Umbilical cord (tissue), 2 donors: ENCODE results near the gene MAGED2. TPM values are rescaled to one million over a fixed set of nuclear protein-coding genes. Genes with fewer than 3 reads are reported as not detected.
A peak's percentile ranks its signal among the peaks of the same experiment; 100 is the strongest.
"Not testable (repeated sequence)": the region's sequence is repeated elsewhere in the genome, so short reads cannot be mapped to it uniquely, and the experiment has no call there.

Experiments
- DNase-seq: peaks from one replicate; pipeline ENCODE4 v3.0.0-alpha.2; 2015; ENCODE audit warnings: low spot score
- total RNA-seq: library from RNA; depleted of rRNA; stranded (reverse); fragments of >200 nt; gene quantifications from one replicate; pipeline ENCODE4 v1.2.3, GENCODE V29; 2014; ENCODE audit warnings: low replicate concordance; ENCODE audit not compliant: insufficient read depth

Gene MAGED2
- total RNA-seq, 1 donor from 2014 or later, result 443 TPM

DNA sequence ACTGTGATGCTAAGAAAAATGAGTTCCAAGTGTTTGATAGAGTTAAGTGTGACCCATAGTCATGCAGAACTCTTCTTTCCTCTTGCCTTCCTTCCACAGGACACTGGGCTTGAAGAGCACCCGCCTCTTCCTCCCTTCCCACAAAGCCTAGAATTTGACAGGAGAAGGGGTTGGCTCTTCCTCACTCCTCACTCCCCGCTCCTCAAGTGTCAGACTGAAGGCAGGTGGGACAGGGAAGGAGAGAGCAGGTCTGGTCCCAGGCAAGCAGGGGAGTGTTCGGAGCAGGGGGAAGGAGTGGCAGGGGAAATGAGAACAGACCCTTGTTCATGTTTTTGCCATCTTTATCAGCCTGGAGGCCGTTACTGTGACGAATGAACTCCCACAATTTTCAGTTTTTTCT, 10.7 kb downstream of the MAGED2 start:
- no peak for DNase-seq

DNA sequence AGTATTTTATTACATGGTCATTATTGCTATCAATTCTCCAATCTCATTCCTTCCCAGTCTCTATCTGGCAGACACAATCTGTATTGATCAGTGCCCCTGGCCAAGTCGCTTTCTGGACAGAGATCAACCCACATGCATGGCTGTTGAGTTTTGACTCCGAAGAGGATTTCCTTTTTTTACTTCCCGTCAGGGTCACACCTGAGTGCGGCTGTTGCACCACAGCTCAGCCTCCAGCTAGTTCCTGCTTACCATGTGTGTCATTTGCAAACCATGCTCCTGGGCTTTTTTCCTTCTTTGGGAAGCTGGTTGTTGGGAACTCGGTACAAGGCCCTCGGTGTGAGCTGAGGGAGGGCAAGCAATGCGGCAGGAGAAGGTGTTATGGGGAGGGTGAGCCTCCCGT, 11.7 kb downstream of the MAGED2 start:
- no peak for DNase-seq

DNA sequence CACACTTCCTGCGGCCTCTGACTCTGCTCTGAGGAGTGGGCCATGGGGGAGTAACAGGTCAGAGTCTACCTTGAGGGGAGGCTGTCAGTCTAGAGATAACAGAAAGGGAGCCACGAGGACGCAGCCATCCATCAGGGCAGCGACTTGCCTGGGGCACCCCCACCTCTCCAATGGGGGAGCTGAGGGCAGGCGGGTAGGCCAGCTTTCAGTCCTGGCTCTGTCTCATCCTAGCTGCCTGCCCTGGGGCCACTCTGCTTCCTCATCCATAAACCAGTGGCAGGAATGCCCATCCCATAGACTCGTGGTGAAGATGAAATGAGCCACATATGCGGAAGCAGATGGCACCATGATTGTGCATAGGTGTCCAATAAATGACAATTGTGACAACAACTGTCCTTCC, 13.2 kb downstream of the MAGED2 start:
- DNase-seq, result no peak

DNA sequence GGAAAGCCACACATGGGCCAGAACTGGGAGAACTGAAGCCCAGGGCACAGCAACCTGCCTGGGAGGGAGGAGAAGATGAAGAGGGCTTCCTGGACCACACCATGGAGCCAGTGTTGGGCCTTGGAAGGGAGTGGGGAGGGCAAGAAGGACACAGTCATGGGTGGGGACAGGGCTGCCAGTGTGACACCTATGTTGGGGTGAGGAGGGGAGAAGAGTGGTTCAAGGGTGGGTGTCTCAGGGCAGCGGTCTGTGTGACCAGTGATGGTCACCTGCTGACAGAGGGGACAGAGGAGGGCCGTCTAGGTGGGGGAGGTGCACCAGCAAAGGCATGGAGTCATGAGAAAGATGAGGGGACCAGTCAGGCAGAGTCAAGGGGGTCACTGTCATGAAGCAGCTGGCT, 13.8 kb downstream of the MAGED2 start:
- no peak for DNase-seq

DNA sequence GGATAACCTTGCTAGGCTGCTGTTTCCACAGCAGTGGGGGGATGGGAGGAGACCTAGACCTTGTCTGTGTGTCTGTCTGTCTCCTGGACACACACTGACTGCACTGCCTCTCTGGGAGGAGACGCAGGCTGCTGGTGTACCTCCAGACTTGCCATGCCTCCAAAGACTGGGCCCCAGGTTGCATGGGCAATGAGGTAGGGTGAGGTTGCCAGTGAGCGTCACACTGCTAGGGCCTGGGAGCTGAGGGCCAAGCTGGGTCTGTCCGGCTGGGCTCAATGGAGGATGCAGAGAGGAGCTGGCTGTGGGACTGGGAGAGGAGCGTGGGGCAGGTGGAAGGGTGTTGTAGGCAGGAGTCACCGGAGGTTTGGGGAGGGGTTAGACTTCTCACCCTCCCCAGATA, 16.6 kb downstream of the MAGED2 start:
- DNase-seq, result no peak

DNA sequence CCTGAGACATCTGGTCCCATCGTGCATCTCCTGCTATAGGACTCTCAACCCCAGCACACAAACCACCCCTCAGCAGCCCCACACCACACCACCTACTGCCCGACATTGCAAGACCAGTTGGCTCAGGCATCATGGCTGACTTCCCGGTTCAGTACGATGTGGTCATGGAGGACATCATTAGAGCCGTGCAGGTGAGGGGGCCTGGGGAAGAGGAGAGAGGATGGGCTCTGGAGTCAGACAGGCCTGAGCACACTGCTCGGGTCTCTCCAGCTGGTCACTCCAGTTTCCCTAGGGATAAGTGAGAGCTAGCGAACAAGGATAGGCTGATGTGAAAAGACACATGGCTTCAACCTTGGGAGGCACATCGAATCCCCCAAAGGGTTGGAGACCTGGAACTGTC, 17.2 kb downstream of the MAGED2 start:
- DNase-seq, result no peak

DNA sequence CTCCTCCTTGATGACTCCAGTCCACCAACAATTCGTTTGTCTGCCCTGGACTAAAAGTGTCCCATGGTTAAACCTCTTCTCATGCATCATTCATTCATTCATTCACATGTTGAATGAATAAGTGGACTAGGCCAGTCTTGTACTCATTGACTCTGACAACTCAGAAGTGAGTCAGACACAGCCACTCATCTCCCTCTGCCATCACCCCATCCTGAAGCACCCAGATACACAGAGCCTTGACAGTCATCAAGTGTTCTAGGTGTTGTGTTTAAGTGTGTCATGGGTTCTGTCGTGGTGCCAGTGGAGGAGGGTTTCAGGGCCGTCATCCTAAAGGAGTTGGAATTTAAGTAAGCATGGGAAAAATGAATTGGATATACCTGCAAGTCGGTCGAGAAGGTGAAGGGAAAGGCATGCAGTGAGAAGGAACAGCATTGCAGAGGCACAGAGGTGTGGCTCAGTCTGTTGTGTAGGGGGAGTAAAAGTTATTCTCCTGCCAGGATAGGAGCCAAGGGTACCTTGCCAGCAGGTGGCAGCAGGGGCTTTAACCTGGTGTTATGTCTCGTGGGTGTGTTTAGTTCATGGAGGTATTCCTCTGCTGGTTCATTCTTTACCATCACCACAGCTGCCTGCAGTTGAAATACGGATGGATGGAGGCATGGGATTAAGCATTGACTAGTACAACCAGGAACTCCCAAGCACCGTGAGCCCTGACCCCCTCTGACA, 18.3 kb downstream of the MAGED2 start:
- DNase-seq, result no peak

DNA sequence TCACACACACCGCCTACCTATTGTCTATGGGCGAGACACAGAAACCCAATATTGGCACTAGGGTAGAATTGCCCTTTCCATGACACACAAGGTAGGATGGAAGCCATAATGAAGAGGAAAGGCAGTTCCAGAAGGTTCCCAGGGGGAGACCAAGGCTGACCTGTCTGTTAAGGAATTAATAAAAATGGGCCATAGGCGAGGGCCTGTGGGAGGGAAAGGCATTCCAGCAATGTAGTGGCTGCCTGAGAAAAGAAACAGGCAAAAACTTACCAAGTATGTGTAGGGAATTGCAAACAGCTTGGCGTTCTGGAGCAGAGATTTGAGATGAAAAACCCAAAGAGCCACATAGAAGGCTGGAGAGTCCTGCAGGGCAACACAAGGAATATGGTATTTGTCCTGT, 19.1 kb downstream of the MAGED2 start:
- no peak for DNase-seq

DNA sequence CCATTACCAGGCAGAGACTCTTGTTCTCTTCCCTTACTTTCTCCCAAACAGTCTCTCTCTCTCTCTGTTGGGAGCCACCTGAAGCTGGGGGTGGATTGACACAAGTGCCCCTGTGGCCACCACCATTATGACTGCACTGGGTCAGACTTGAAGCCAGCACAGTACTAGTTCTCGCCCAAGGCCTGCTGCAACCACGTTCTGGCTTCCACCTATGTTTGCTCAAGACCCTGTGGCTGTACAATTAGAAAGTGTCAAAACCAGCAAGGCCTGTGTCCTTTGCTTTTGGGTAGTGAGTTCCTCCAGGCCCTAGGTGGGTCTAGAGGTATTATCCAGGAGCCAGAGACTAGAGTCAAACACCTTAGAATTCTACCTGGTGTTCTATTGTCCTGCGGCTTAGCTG, 31.0 kb downstream of the MAGED2 start:
- DNase-seq, result no peak

DNA sequence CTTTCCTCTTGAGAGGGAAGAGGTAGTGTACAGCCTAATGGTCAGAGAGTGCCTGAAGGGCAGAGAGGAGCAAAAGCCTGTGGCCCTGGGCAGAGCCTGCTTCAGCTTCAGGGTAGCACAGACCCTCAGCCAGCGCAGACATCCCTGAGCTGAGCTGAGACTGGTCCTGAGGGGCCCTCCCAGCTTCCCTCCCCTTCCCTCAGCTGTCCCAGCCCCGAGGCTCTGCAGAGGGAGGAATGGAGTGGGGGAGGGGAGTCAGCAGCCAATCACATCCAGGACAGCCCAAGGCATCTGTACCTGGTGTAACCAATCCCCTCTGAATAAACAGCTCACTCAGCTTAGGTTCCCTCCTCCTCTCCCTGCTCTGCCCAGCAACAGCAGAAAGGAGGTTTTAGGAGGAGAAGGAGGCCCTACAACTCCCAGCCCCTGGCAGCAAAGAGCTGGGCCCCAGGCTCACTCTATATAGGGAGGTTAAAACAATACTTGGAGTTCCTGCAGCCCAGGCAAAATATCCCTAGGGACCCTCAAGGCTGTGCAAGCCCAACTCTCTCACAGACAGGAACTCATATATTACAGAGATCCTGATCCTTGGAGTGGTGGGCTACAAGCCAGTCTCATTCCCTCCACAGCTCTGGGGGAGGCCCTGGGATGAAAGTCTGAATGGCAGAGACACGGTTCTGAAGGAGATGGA, 33.8 kb downstream of the MAGED2 start:
- peak; percentile 68 for DNase-seq

DNA sequence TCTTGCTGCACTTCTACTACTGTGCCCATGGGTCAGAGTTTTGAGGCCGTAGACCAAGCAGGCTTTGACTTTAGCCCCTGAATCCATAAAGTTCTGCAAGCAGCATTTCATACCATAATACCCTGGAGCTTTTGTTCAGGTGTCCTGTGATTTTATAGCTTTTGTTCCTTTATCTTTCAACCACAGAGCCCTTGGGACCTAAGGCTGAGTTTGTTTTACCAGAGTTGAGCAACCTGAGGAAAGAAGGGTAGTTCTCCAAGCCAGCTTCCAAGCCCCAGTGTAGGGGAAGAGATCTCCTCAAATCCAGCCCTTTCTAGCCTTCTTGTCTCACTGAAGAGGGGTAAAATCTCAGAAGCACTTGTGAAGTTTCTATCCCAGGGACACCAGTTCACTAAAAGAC, 35.1 kb downstream of the MAGED2 start:
- no peak for DNase-seq

DNA sequence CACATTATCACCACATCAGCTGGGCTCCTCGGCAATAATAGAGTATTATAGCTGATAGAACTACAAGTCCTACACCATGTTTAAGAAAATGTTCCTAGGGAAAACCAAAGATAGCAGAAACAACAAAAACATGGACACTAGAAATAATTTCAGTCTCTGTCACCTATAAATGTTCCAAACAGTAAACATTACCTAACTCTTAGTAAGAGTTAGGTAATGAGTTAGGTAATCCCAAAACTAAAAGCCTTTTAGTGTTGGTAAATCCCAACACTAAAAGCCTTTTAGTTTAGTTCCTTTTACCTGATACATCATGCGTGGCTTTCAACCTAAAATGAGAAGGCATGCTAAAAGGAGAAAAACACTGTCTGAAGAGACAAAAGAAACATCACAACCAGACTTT, 35.5 kb downstream of the MAGED2 start:
- no peak for DNase-seq

DNA sequence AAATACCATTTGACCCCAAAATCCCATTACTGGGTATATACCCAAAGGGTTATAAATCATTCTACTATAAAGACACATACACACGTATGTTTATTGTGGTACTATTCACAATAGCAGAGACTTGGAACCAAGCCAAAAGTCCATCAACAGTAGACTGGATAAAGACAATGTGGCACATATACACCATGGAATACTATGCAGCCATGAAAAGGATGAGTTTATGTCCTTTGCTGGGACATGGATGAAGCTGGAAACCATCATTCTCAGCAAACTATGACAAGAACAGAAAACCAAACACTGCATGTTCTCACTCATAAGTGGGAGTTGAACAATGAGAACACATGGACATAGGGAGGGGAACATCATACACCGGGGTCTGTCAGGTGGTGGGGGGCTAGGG, 40.2 kb downstream of the MAGED2 start:
- not testable (repeated sequence) for DNase-seq

DNA sequence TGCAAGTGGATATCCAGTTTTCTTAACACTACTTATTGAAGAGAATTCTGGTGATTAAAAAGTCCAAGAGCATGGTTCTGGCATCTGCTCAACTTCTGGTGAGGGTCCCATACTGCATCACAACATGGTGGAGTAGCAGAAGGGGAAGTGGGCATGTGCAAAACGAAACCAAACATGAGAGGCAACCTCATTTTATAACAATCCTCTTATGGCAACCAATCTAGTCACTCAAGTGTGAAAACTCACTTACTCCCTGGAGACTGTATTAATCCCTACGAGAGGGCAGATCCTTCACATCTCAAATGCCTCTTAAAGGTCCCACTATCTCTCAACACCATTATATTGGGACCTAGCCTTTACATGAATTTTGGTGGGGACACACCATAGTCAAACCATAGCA, 57.7 kb downstream of the MAGED2 start:
- no peak for DNase-seq

Other genes starting within 250 kb of the MAGED2 start
- gene ITIH6, start 9.5 kb upstream of the MAGED2 start, total RNA-seq, result 0.48 TPM
- 34.2 TPM for gene TRO, start 113.1 kb downstream of the MAGED2 start, total RNA-seq
- gene PFKFB1, start 186.4 kb downstream of the MAGED2 start, total RNA-seq, result not detected
- 4.3 TPM for gene APEX2, start 192.6 kb downstream of the MAGED2 start, total RNA-seq
- 160 TPM for gene ALAS2, start 223.2 kb downstream of the MAGED2 start, total RNA-seq